Naive B cell (primary cell): Measurements from ENCODE around the gene UBE2O. TPM values are rescaled to one million over a fixed set of nuclear protein-coding genes. Genes with fewer than 3 reads are reported as not detected.

Experiments used
- ATAC-seq, 2 donors: fragments of 150-1000 bp; cut with Tn5 transposase; 2 replicates each; pipeline ENCODE4 v1.10.0; 2021; ENCODE audit warnings: low read depth in 2 of 2, mild to moderate bottlenecking in 2 of 2, moderate library complexity in 2 of 2
- DNase-seq: peaks from one replicate; pipeline ENCODE4 v3.0.0; 2022
- H3K27ac Mint-ChIP-seq, 6 donors: one replicate each; pipeline ENCODE4 v1.8.0; 2020 to 2022; ENCODE audit warnings: mild to moderate bottlenecking in 6 of 6, mixed read lengths in 6 of 6, moderate library complexity in 5 of 6, inconsistent platforms in 2 of 6
- H3K27me3 Mint-ChIP-seq, 3 donors: one replicate each; pipeline ENCODE4 v1.8.0; 2021 to 2022; ENCODE audit warnings: mixed read lengths in 3 of 3, mild to moderate bottlenecking in 1 of 3
- H3K36me3 Mint-ChIP-seq, 2 donors: one replicate each; pipeline ENCODE4 v1.8.0; 2020 to 2022; ENCODE audit warnings: mixed read lengths in 2 of 2, inconsistent platforms in 1 of 2, mild to moderate bottlenecking in 1 of 2
- H3K4me1 Mint-ChIP-seq, 3 donors: one replicate each; pipeline ENCODE4 v1.8.0; 2020 to 2022; ENCODE audit warnings: mixed read lengths in 3 of 3, inconsistent platforms in 1 of 3, mild to moderate bottlenecking in 1 of 3, moderate library complexity in 1 of 3
- H3K4me3 Mint-ChIP-seq, 8 donors: one replicate each; pipeline ENCODE4 v1.8.0; 2020 to 2022; ENCODE audit warnings: mild to moderate bottlenecking in 8 of 8, mixed read lengths in 8 of 8, moderate library complexity in 8 of 8, inconsistent platforms in 2 of 8
- H3K9me3 Mint-ChIP-seq, 7 donors: one replicate each; pipeline ENCODE4 v1.8.0; 2020 to 2022; ENCODE audit warnings: mixed read lengths in 7 of 7, mild to moderate bottlenecking in 5 of 7, inconsistent platforms in 2 of 7, moderate library complexity in 1 of 7
- polyA plus RNA-seq, 6 donors: library from polyadenylated mRNA; unstranded; fragments of 300-500 nt; fragmentation: Illumina TruSeq; gene quantifications; one replicate each; pipeline ENCODE4 v1.2.3, GENCODE V29; 2021; ENCODE audit warnings: low read depth in 6 of 6

Gene UBE2O
- polyA plus RNA-seq, 6 donors from 2014 or later = 11.0 to 26.0 (median 16.4) TPM

GRCh38 chr17:76438906-76439305, 14.0 kb downstream of the UBE2O start:
- Mint-ChIP-seq H3K4me1 (peaks cover 78 to 91% (median 88%) of the 10 kb centered on the region in 3 donors), H3K27me3 (no peaks in the 10 kb centered on the region), H3K27ac (peak overlapping the region in 1 of 6 donors; percentile 49), H3K36me3 (no peaks in the 10 kb centered on the region), H3K9me3 (no peaks in the 10 kb centered on the region), H3K4me3 (peak overlapping the region in 1 of 8 donors; percentile 51)
- ATAC-seq (no peak), DNase-seq (no peak)

- Mint-ChIP-seq H3K27ac (peak overlapping the region in 2 of 6 donors; percentile 62 to 86), H3K36me3 (no peaks in the 10 kb centered on the region)
- ATAC-seq = no peak
Measured at GRCh38 chr17:76437467-76438402, 15.2 kb downstream of the UBE2O start.

DNA sequence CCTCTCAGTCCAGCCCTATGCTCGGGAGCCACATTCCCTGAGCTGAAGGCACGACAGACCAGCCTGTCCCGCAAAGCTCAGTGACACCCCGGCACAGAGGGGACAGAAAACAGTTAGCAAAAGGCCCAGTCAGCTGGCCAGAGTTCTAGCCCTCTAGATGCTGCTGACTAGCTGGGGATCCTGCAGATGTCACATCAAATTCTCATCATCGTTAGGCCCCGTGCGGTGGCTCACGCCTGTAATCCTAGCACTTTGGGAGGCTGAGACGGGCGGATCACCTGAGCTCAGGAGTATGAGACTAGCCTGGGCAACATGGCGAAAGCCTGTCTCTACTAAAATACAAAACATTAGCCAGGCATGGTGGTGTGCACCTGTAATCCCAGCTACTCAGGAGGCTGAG, 17.2 kb downstream of the UBE2O start:
- peaks cover 73 to 91% (median 79%) of the 10 kb centered on the region in 3 donors for H3K4me1 Mint-ChIP-seq
- H3K27me3 Mint-ChIP-seq = no peaks in the 10 kb centered on the region
- H3K4me3 Mint-ChIP-seq = no peak overlapping the region
- no peak for DNase-seq
- H3K36me3 Mint-ChIP-seq = no peaks in the 10 kb centered on the region
- no peak for ATAC-seq
- H3K27ac Mint-ChIP-seq = peak overlapping the region in 2 of 6 donors; percentile 62 to 70
- H3K9me3 Mint-ChIP-seq = no peaks in the 10 kb centered on the region

More at GRCh38 chr17:76437467-76438402, 15.2 kb downstream of the UBE2O start:
- Mint-ChIP-seq H3K9me3 (no peaks in the 10 kb centered on the region), H3K4me3 (peak overlapping the region in 1 of 8 donors; percentile 10), H3K27me3 (no peaks in the 10 kb centered on the region), H3K4me1 (peaks cover 79 to 91% (median 88%) of the 10 kb centered on the region in 3 donors)
- DNase-seq = no peak

DNA sequence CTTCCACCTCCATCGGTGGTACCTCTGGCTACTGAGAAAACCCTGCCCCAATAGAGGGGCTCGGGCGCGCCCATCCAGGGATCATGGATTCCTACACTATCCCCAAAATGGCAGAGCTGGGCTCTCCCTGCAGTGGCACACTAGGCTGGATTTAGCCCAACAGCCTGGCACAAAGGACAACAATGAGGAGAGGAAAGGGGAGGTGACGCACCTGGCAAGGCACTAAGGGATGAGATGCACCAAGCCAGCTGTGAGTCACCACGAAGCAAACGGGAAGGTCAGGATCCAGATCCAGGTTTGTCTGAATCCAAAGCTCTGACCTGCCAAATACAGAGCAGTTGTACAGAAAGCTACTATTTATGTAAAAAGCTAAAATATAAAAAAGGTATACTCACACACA, 18.1 kb downstream of the UBE2O start:
- DNase-seq (no peak), ATAC-seq (no peak)
- H3K4me1 Mint-ChIP-seq = peaks cover 70 to 93% (median 75%) of the 10 kb centered on the region in 3 donors
- peak overlapping the region in 5 of 6 donors; percentile 32 to 95 (median 69) for H3K27ac Mint-ChIP-seq
- no peaks in the 10 kb centered on the region for H3K27me3 Mint-ChIP-seq
- peaks cover 0 to 4% of the 10 kb centered on the region in 2 donors for H3K36me3 Mint-ChIP-seq
- H3K4me3 Mint-ChIP-seq = peak overlapping the region in 3 of 8 donors; percentile 1 to 52 (median 47)
- H3K9me3 Mint-ChIP-seq = no peaks in the 10 kb centered on the region

DNA sequence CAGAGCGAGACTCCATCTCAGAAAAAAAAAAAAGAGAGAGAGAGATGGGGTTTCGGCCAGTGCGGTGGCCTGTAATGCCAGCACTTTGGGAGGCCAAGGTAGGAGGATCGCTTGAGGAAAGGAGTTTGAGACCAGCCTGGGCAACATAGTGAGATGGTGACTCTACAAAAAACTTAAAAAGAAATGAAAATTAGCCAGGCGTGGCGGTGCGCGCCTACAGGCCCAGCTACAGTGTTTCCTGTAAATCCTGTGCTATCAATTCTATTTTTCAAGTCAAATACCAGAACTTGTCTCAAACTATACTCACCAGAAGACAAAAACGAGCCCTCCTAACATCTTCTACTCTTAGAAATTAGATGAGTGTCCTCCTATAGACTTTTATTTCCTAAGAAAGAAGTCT, 19.3 kb downstream of the UBE2O start:
- Mint-ChIP-seq H3K36me3 (peaks cover 0 to 6% of the 10 kb centered on the region in 2 donors), H3K4me3 (peak overlapping the region; percentile 2 to 86 (median 64)), H3K4me1 (peaks cover 65 to 91% (median 70%) of the 10 kb centered on the region in 3 donors), H3K27ac (peak overlapping the region; percentile 49 to 96 (median 76)), H3K9me3 (no peaks in the 10 kb centered on the region), H3K27me3 (no peaks in the 10 kb centered on the region)
- no peak for DNase-seq
- peak; percentile 61 to 64 for ATAC-seq

DNA sequence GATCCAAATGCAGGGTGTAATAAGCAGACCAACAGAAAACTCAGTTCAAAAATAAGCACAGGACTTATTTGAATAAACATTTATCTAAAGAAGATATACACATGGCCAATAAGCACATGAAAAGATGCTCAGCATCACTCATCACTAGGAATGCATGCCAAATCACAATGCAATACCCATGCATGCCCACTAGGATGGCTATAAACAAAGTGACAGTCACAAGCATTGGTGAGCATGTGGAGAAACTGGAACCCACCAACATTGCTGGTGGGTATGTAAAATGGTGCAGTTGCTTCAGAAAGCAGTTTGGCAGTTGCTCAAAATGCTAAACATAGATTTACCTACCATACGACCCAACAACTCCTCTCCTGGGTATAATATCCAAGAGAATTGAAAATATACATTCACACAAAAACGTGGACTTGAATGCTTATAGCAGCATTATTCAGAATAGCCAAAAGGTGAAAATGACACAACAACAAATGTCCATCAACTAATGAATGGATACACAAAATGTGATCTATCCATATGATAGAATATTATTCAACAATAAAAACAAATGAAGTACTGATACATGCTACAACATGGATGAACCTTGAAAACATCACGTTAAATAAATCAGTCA, 20.1 kb downstream of the UBE2O start:
- Mint-ChIP-seq H3K27ac (peak overlapping the region in 3 of 6 donors; percentile 18 to 95 (median 29)), H3K36me3 (peaks cover 0 to 6% of the 10 kb centered on the region in 2 donors), H3K27me3 (no peaks in the 10 kb centered on the region), H3K4me1 (peaks cover 65 to 92% (median 70%) of the 10 kb centered on the region in 3 donors), H3K4me3 (peak overlapping the region in 6 of 8 donors; percentile 45 to 63 (median 54)), H3K9me3 (peaks cover 0 to 3% (median 0%) of the 10 kb centered on the region in 7 donors)
- ATAC-seq (no peak), DNase-seq (no peak)

DNA sequence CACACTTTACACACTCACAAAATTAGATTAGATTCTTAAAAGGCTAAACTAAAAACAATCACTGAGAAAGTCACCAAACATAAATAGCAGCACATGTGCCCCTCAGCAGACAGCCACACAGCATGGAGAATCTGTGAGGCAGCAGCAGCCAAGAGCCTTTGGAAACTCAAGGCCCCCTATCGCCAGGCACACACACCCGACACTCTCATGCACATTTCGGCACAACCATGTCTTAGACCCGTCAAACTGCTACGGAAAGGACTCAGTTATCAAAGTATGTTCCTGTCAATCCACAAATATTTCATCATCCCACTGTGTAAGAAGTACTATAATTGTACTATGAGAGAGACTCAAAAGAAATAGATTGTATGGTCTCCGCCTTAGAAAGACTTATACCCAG, 20.9 kb downstream of the UBE2O start:
- H3K27ac Mint-ChIP-seq = peak overlapping the region in 3 of 6 donors; percentile 13 to 67 (median 36)
- no peak for ATAC-seq
- DNase-seq = no peak
- H3K27me3 Mint-ChIP-seq = no peaks in the 10 kb centered on the region
- peaks cover 0 to 6% of the 10 kb centered on the region in 2 donors for H3K36me3 Mint-ChIP-seq
- H3K9me3 Mint-ChIP-seq = peaks cover 0 to 3% (median 0%) of the 10 kb centered on the region in 7 donors
- H3K4me3 Mint-ChIP-seq = peak overlapping the region in 4 of 8 donors; percentile 19 to 50 (median 34)
- peaks cover 72 to 92% (median 76%) of the 10 kb centered on the region in 3 donors for H3K4me1 Mint-ChIP-seq

DNA sequence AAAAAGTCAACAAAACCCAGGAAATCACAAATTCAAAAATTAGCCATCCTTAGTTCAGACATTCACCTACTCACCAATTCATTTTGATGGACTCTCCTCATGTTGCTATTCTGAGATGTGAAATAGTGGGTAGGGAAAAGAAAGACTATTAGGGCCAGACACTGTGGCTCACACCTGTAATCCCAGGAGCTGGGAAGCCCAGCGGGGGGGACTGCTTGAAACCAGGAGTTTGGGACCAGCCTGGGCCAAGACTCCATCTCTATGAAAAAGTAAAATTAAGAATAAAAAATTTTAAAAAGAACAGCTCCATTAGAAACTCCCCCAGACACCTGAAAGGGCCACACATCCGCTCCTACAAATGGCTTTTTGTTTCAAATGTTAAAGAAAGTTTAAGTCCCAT, 21.4 kb downstream of the UBE2O start:
- peaks cover 0 to 3% (median 0%) of the 10 kb centered on the region in 7 donors for H3K9me3 Mint-ChIP-seq
- H3K36me3 Mint-ChIP-seq = peaks cover 0 to 6% of the 10 kb centered on the region in 2 donors
- ATAC-seq (no peak), DNase-seq (no peak)
- peak overlapping the region in 2 of 6 donors; percentile 13 to 67 for H3K27ac Mint-ChIP-seq
- no peaks in the 10 kb centered on the region for H3K27me3 Mint-ChIP-seq
- H3K4me3 Mint-ChIP-seq = peak overlapping the region in 2 of 8 donors; percentile 32 to 50
- peaks cover 74 to 92% (median 77%) of the 10 kb centered on the region in 3 donors for H3K4me1 Mint-ChIP-seq

DNA sequence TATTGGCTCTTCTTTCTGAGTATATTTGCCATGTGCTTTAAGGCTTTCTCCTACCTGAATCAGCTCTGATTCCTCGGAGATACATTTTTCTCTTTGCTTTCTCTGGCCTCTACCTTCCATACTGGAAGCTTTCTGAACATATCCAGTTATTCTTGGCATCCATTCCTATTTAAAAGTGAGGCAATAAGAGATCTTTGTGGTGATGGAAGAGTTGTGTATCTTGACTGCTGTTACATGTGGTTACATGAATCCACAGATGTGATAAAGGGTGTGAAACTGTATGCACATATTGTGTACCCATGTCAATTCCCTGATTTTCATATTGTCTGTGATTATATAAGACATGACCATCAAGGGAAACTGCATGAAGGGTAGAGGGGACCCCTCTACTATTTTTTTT, 24.4 kb downstream of the UBE2O start:
- peak overlapping the region in 7 of 8 donors; percentile 29 to 85 (median 73) for H3K4me3 Mint-ChIP-seq
- H3K9me3 Mint-ChIP-seq = peaks cover 0 to 3% (median 0%) of the 10 kb centered on the region in 7 donors
- no peak for DNase-seq
- H3K36me3 Mint-ChIP-seq = peaks cover 0 to 6% of the 10 kb centered on the region in 2 donors
- H3K27ac Mint-ChIP-seq = peak overlapping the region in 5 of 6 donors; percentile 60 to 98 (median 97)
- no peaks in the 10 kb centered on the region for H3K27me3 Mint-ChIP-seq
- no peak for ATAC-seq
- peaks cover 61 to 92% (median 68%) of the 10 kb centered on the region in 3 donors for H3K4me1 Mint-ChIP-seq

- Mint-ChIP-seq H3K4me3 (peak overlapping the region; percentile 42 to 89 (median 76)), H3K36me3 (peaks cover 0 to 6% of the 10 kb centered on the region in 2 donors), H3K9me3 (peaks cover 0 to 3% (median 0%) of the 10 kb centered on the region in 7 donors), H3K27me3 (no peaks in the 10 kb centered on the region), H3K27ac (peak overlapping the region; percentile 93 to 98 (median 96)), H3K4me1 (peaks cover 60 to 91% (median 64%) of the 10 kb centered on the region in 3 donors)
- peak; percentile 83 for DNase-seq
- ATAC-seq = peak; percentile 88 to 90
Measured at GRCh38 chr17:76427501-76428231, 25.3 kb downstream of the UBE2O start.

DNA sequence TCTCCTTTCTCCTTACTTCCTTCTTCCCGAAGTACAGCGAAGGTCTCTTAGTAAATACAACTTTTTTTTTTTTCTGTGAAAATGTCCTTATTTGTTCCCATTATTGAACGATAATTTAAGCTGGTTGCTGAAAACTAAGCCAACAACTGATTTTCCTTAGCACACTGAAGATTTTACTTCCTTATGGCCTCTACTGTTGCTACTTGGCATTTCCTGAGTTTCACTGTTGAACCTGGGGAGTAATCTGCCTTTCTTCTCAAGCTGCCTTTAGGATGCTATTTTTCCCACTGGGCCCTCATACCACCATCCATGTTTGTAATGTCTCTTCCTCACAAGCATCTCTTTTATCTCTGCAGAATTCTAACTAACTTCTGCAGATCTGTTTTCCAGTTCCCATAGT, 26.1 kb downstream of the UBE2O start:
- DNase-seq (no peak), ATAC-seq (no peak)
- Mint-ChIP-seq H3K9me3 (peaks cover 0 to 3% (median 0%) of the 10 kb centered on the region in 7 donors), H3K4me3 (peak overlapping the region in 7 of 8 donors; percentile 42 to 85 (median 74)), H3K36me3 (peaks cover 0 to 6% of the 10 kb centered on the region in 2 donors), H3K27ac (peak overlapping the region; percentile 93 to 98 (median 96)), H3K4me1 (peaks cover 58 to 91% (median 64%) of the 10 kb centered on the region in 3 donors), H3K27me3 (no peaks in the 10 kb centered on the region)

DNA sequence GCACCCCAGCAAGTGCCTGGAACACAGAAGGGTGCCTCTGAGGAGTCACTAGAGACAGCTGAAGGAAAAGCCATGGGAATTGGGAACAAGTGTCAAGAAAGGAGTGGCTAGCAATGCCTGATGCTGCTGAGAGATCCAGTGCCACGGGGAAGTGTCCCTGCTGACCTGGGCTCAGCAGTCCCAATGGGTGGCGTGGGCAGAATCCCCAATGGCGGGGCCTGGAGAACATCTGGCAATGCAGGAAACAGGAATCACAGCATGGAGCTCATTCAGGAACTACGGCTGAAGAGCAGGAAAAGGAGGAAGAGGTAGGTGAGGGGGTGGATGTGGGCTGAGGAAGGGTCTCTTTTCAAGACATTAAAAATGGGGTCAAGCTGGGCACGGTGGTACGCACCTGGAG, 30.1 kb downstream of the UBE2O start:
- Mint-ChIP-seq H3K27ac (peak overlapping the region in 5 of 6 donors; percentile 58 to 99 (median 90)), H3K27me3 (no peaks in the 10 kb centered on the region), H3K4me3 (peak overlapping the region; percentile 48 to 93 (median 86)), H3K9me3 (peaks cover 0 to 1% (median 0%) of the 10 kb centered on the region in 7 donors), H3K4me1 (peaks cover 54 to 92% (median 74%) of the 10 kb centered on the region in 3 donors), H3K36me3 (peaks cover 0 to 7% of the 10 kb centered on the region in 2 donors)
- ATAC-seq (no peak), DNase-seq (no peak)
